HCT116 (cell line): ENCODE data around the gene F7. TPM values are rescaled to one million over a fixed set of nuclear protein-coding genes. Genes with fewer than 3 reads are reported as not detected.

Source experiments
- ATAC-seq: fragments of 200-7000 bp; cut with Tn5 transposase; 2 replicates; pipeline ENCODE4 v1.9.1; 2020; ENCODE audit warnings: mild to moderate bottlenecking, moderate library complexity
- BruUV-seq: library from RNA; stranded (reverse); fragments of 400-500 nt; replicated peaks from 2 replicates; lab custom pipeline; 2021; lab: Mats Ljungman, UMichigan
- CTCF ChIA-PET: fragments of 300-600 bp; sonication (Branson Sonifier 250); formaldehyde crosslinking; loops from one replicate; lab custom pipeline; 2021; ENCODE audit warnings: antibody characterized with exemption; lab: Charles Lee
- POLR2A ChIA-PET: fragments of 300-600, 350-600 bp; sonication (Branson Sonifier 250); formaldehyde crosslinking; loops from one replicate; lab custom pipeline; 2021; ENCODE audit warnings: antibody characterized with exemption; lab: Charles Lee
- RAD21 ChIA-PET, 2 experiments: fragments of 300-600 bp; sonication (Branson Sonifier 250); formaldehyde crosslinking; loops; one replicate each; lab custom pipeline; 2023; ENCODE audit warnings: low total read pairs in 2 of 2; ENCODE audit not compliant: uncharacterized antibody in 2 of 2, unreplicated experiment in 2 of 2, low non-redundant PET in 1 of 2; lab: Charles Lee
- DNase-seq: peaks from one replicate; pipeline ENCODE4 v3.0.0-alpha.2; 2010; ENCODE audit warnings: low read depth, low spot score
- H2AFZ ChIP-seq: fragments of 200-600 bp; shearing (Covaris generic), sonication (generic); 2 replicates; pipeline ENCODE4 v1.6.1; 2017; ENCODE audit warnings: low read depth, mixed run types, mixed read lengths, antibody characterized with exemption, low read length; ENCODE audit not compliant: poor library complexity, severe bottlenecking
- H3K27ac ChIP-seq: 2 replicates; pipeline ENCODE4 v1.5.1; 2012; ENCODE audit warnings: low read depth, low read length
- H3K27me3 ChIP-seq: fragments of 200-600 bp; sonication (generic); 2 replicates; pipeline ENCODE4 v1.6.1; 2016; ENCODE audit warnings: mixed run types, low read length, mixed read lengths; ENCODE audit not compliant: insufficient read depth
- H3K36me3 ChIP-seq, 2 experiments: fragments of 200-500 bp in 1 of 2; fragments of 200-600 bp in 1 of 2; sonication (Bioruptor generic) in 1 of 2; sonication (generic) in 1 of 2; 2 replicates each; pipeline versions ENCODE4 v1.5.1 to v1.6.1; 2014 to 2016; ENCODE audit warnings: low read length in 2 of 2, inconsistent platforms in 1 of 2, mixed read lengths in 1 of 2, mixed run types in 1 of 2; ENCODE audit not compliant: insufficient read depth in 2 of 2, control insufficient read depth in 1 of 2
- H3K4me1 ChIP-seq, 2 experiments: fragments of 200-600 bp in 1 of 2; sonication (generic) in 1 of 2; 2 replicates each; pipeline versions ENCODE4 v1.5.1 to v1.6.1; 2012 to 2017; ENCODE audit warnings: low read length in 2 of 2, inconsistent platforms in 1 of 2, mild to moderate bottlenecking in 1 of 2, mixed read lengths in 1 of 2, mixed run types in 1 of 2, moderate library complexity in 1 of 2; ENCODE audit not compliant: insufficient read depth in 2 of 2, control insufficient read depth in 1 of 2
- H3K4me2 ChIP-seq: fragments of 200-600 bp; sonication (generic); 2 replicates; pipeline ENCODE4 v1.6.1; 2017; ENCODE audit warnings: mixed run types, low read length, mixed read lengths
- H3K4me3 ChIP-seq, 2 experiments: fragments of 200-600 bp in 1 of 2; sonication (generic) in 1 of 2; replicated peaks in 1 of 2; 2 replicates each; pipeline ENCODE4 v1.5.1; 2011 to 2016; ENCODE audit warnings: low read length in 2 of 2, control low read depth in 1 of 2, low read depth in 1 of 2, mild to moderate bottlenecking in 1 of 2, mixed read lengths in 1 of 2, mixed run types in 1 of 2
- H3K79me2 ChIP-seq: fragments of 200-600 bp; sonication (generic); 2 replicates; pipeline ENCODE4 v1.6.1; 2017; ENCODE audit warnings: mild to moderate bottlenecking, mixed run types, low read length, moderate library complexity, mixed read lengths; ENCODE audit not compliant: insufficient read depth
- H3K9ac ChIP-seq: fragments of 200-600 bp; sonication (generic); 2 replicates; pipeline ENCODE4 v1.6.1; 2016; ENCODE audit warnings: low read length, mixed read lengths
- H3K9me2 ChIP-seq: fragments of 200-600 bp; sonication (generic), shearing (Covaris generic); 2 replicates; pipeline ENCODE4 v1.6.1; 2017; ENCODE audit warnings: mixed run types, mild to moderate bottlenecking, moderate library complexity; ENCODE audit not compliant: insufficient read depth
- H3K9me3 ChIP-seq, 2 experiments: fragments of 200-500 bp in 1 of 2; fragments of 200-600 bp in 1 of 2; sonication (Bioruptor generic) in 1 of 2; sonication (generic) in 1 of 2; 2 replicates each; pipeline ENCODE4 v1.6.1; 2014 to 2017; ENCODE audit warnings: low read length in 2 of 2, mixed read lengths in 2 of 2, inconsistent platforms in 1 of 2, low read depth in 1 of 2, mild to moderate bottlenecking in 1 of 2, mixed run types in 1 of 2, moderate library complexity in 1 of 2; ENCODE audit not compliant: control insufficient read depth in 1 of 2, insufficient read depth in 1 of 2
- H4K20me1 ChIP-seq: fragments of 200-600 bp; sonication (generic), shearing (Covaris generic); 2 replicates; pipeline ENCODE4 v1.6.1; 2017; ENCODE audit warnings: mixed run types, mild to moderate bottlenecking, moderate library complexity; ENCODE audit not compliant: insufficient read depth
- CBX3 ChIP-seq: IDR thresholded peaks from 2 replicates; pipeline ENCODE4 v1.6.1; 2012; ENCODE audit warnings: low read depth
- CEBPB ChIP-seq: IDR thresholded peaks from 2 replicates; pipeline ENCODE4 v1.6.1; 2012; ENCODE audit warnings: low read depth
- EGR1 ChIP-seq: IDR thresholded peaks from 2 replicates; pipeline ENCODE4 v1.6.1; 2012; ENCODE audit warnings: low read depth
- EZH2 ChIP-seq: fragments of 200-600 bp; sonication (generic); IDR thresholded peaks from 2 replicates; pipeline ENCODE4 v1.6.1; 2017; ENCODE audit warnings: antibody characterized with exemption, mixed run types
- EZH2phosphoT487 ChIP-seq: fragments of 200-600 bp; IDR thresholded peaks from 2 replicates; pipeline ENCODE4 v1.6.1; 2018; ENCODE audit warnings: antibody characterized with exemption, borderline replicate concordance
- FOSL1 ChIP-seq: IDR thresholded peaks from 2 replicates; pipeline ENCODE4 v1.6.1; 2012; ENCODE audit warnings: low read depth
- JUND ChIP-seq: IDR thresholded peaks from 2 replicates; pipeline ENCODE4 v1.6.1; 2012
- POLR2A ChIP-seq: IDR thresholded peaks from 2 replicates; pipeline ENCODE4 v1.7.0; 2011; ENCODE audit warnings: borderline replicate concordance; ENCODE audit not compliant: insufficient read depth, insufficient read length; ENCODE audit errors: extremely low read depth
- POLR2AphosphoS5 ChIP-seq: IDR thresholded peaks from 2 replicates; pipeline ENCODE4 v1.6.1; 2011; ENCODE audit warnings: mild to moderate bottlenecking, low read depth, low read length, moderate library complexity
- RAD21 ChIP-seq: IDR thresholded peaks from 2 replicates; pipeline ENCODE4 v1.6.1; 2012; ENCODE audit warnings: low read depth, mild to moderate bottlenecking
- SRF ChIP-seq: IDR thresholded peaks from 2 replicates; pipeline ENCODE4 v1.6.1; 2012; ENCODE audit warnings: low read depth
- YY1 ChIP-seq: IDR thresholded peaks from 2 replicates; pipeline ENCODE4 v1.6.1; 2011; ENCODE audit warnings: low read length, low read depth, moderate library complexity, mild to moderate bottlenecking; ENCODE audit not compliant: insufficient replicate concordance; ENCODE audit errors: extremely low read depth
- ZFX ChIP-seq: fragments of 450-650 bp; IDR thresholded peaks from 2 replicates; pipeline ENCODE4 v1.6.1; 2017
- intact Hi-C: fragments of 100-400 bp; cut with micrococcal nuclease; formaldehyde crosslinking; loops from 2 replicates; pipeline ENCODE4 v1.10.0; 2022
- total RNA-seq: library from RNA; stranded (reverse); gene quantifications from one replicate; pipeline ENCODE4 v1.2.1, GENCODE V29; 2021; ENCODE audit not compliant: unreplicated experiment
- TF ChIP-seq, protein P1 (sequence below): IDR thresholded peaks from 2 replicates; pipeline ENCODE4 v1.6.1; 2012
- TF ChIP-seq, protein P2 (sequence below): IDR thresholded peaks from 2 replicates; pipeline ENCODE4 v1.6.1; 2012
- TF ChIP-seq, protein P3 (sequence below): IDR thresholded peaks from 2 replicates; pipeline ENCODE4 v1.6.1; 2011; ENCODE audit warnings: mild to moderate bottlenecking, low read length, moderate library complexity; ENCODE audit not compliant: insufficient replicate concordance; ENCODE audit errors: extremely low read depth
- TF ChIP-seq, protein P4 (sequence below), 3 experiments: fragments of 200-600 bp in 1 of 3; sonication (generic) in 1 of 3; IDR thresholded peaks in 2 of 3; conservative IDR thresholded peaks in 1 of 3; 2 replicates each; pipeline ENCODE4 v1.5.1; 2012 to 2017; ENCODE audit warnings: low read depth in 2 of 3, low read length in 2 of 3, antibody characterized with exemption in 1 of 3, borderline replicate concordance in 1 of 3, control low read depth in 1 of 3, mild to moderate bottlenecking in 1 of 3, mixed read lengths in 1 of 3, mixed run types in 1 of 3, moderate library complexity in 1 of 3; ENCODE audit not compliant: insufficient read depth in 1 of 3

The F7 gene
- total RNA-seq, 1 experiment from 2014 or later: not detected

DNA sequence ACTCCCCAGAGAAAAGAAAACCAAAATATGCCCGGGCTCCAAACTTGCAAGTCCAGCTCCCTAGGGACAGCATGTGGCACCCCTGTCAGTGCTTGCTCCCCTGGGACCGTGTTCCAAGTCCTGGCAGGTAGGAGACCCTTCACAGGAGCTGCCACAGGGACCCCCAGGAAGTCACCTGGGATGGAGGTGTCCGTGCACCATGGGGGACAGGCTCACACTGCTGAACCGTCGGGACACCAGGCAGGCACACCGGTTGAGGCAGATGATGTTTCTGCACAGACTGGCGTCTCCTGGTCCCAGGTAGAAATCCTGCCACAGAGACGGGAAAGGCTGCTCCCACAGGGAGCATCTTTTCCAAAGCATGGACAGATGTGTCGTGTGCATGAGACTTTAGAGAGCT is 41.2 kb downstream of the F7 start:
- ChIA-PET POLR2A (no interaction called here), RAD21 (no interaction called here), CTCF (no interaction called here)
- H3K27ac ChIP-seq: no peak overlapping the region
- BruUV-seq: no TSS peak
- DNase-seq (no peak), ATAC-seq (no peak)
- H3K9ac ChIP-seq: no peak overlapping the region
- no peaks in the 10 kb centered on the region for H3K9me3 ChIP-seq
- no peaks in the 10 kb centered on the region for H3K9me2 ChIP-seq
- H2AFZ ChIP-seq: no peak overlapping the region
- no peaks in the 10 kb centered on the region for H3K4me1 ChIP-seq
- no peaks in the 10 kb centered on the region for H4K20me1 ChIP-seq
- H3K4me3 ChIP-seq: no peak overlapping the region
- H3K36me3 ChIP-seq: no peaks in the 10 kb centered on the region
- H3K4me2 ChIP-seq: no peak overlapping the region
- intact Hi-C loops: no loop called here
- TF ChIP-seq, protein P1, sequence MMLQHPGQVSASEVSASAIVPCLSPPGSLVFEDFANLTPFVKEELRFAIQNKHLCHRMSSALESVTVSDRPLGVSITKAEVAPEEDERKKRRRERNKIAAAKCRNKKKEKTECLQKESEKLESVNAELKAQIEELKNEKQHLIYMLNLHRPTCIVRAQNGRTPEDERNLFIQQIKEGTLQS: no peak
- TF ChIP-seq CEBPB: no peak
- TF ChIP-seq SRF: no peak
- TF ChIP-seq POLR2A: no peak
- TF ChIP-seq, protein P2, sequence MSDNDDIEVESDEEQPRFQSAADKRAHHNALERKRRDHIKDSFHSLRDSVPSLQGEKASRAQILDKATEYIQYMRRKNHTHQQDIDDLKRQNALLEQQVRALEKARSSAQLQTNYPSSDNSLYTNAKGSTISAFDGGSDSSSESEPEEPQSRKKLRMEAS: no peak
- no peak for TF ChIP-seq CBX3
- no peak for TF ChIP-seq YY1
- TF ChIP-seq FOSL1: no peak
- TF ChIP-seq, protein P3, sequence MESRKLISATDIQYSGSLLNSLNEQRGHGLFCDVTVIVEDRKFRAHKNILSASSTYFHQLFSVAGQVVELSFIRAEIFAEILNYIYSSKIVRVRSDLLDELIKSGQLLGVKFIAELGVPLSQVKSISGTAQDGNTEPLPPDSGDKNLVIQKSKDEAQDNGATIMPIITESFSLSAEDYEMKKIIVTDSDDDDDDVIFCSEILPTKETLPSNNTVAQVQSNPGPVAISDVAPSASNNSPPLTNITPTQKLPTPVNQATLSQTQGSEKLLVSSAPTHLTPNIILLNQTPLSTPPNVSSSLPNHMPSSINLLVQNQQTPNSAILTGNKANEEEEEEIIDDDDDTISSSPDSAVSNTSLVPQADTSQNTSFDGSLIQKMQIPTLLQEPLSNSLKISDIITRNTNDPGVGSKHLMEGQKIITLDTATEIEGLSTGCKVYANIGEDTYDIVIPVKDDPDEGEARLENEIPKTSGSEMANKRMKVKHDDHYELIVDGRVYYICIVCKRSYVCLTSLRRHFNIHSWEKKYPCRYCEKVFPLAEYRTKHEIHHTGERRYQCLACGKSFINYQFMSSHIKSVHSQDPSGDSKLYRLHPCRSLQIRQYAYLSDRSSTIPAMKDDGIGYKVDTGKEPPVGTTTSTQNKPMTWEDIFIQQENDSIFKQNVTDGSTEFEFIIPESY: no peak
- H3K27me3 ChIP-seq: no peaks in the 10 kb centered on the region
- no peaks in the 10 kb centered on the region for H3K79me2 ChIP-seq

DNA sequence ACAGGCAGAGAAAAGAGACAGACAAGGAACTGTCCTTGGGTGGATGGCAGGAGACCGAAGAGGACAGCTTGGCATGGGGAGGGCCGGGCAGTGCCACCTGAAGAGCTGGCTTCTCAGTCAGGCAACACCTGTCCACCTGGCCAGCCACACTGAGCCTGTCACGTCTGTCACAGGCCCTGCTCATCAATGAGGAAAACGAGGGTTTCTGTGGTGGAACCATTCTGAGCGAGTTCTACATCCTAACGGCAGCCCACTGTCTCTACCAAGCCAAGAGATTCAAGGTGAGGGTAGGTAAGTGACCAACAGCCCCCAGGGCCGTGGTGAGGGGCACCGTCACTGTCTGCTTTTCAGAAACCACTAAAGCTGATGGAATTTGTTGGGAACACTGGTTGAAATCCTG is 41.6 kb downstream of the F7 start:
- Histone ChIP-seq H3K4me1 (no peaks in the 10 kb centered on the region), H3K9me2 (no peaks in the 10 kb centered on the region), H3K9ac (no peak overlapping the region), H3K27me3 (no peaks in the 10 kb centered on the region), H3K4me2 (no peak overlapping the region), H3K36me3 (no peaks in the 10 kb centered on the region), H3K79me2 (no peaks in the 10 kb centered on the region), H3K27ac (no peak overlapping the region), H3K9me3 (no peaks in the 10 kb centered on the region), H3K4me3 (no peak overlapping the region), H4K20me1 (no peaks in the 10 kb centered on the region), H2AFZ (no peak overlapping the region)
- ChIA-PET CTCF (no interaction called here), RAD21 (no interaction called here), POLR2A (no interaction called here)
- DNase-seq (no peak), ATAC-seq (no peak)
- TF ChIP-seq, protein P4, sequence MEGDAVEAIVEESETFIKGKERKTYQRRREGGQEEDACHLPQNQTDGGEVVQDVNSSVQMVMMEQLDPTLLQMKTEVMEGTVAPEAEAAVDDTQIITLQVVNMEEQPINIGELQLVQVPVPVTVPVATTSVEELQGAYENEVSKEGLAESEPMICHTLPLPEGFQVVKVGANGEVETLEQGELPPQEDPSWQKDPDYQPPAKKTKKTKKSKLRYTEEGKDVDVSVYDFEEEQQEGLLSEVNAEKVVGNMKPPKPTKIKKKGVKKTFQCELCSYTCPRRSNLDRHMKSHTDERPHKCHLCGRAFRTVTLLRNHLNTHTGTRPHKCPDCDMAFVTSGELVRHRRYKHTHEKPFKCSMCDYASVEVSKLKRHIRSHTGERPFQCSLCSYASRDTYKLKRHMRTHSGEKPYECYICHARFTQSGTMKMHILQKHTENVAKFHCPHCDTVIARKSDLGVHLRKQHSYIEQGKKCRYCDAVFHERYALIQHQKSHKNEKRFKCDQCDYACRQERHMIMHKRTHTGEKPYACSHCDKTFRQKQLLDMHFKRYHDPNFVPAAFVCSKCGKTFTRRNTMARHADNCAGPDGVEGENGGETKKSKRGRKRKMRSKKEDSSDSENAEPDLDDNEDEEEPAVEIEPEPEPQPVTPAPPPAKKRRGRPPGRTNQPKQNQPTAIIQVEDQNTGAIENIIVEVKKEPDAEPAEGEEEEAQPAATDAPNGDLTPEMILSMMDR (IDR thresholded peaks at IDR 0.05 in 2 of 3, conservative IDR thresholded peaks at IDR 0.05 in 1 of 3; ENCODE audit: borderline replicate concordance in 1 of 3, insufficient read depth in 1 of 3, low read depth in 2 of 3, low read length in 2 of 3): no peak
- TF ChIP-seq JUND (no peak), EZH2 (no peak), SRF (no peak), POLR2AphosphoS5 (no peak), RAD21 (no peak), ZFX (no peak), EGR1 (no peak), EZH2phosphoT487 (no peak)
- TF ChIP-seq, protein P3: no peak
- intact Hi-C loops: no loop called here
- no TSS peak for BruUV-seq
